C4-2B (cell line): Measurements from ENCODE around the gene HOXA5.

ENCODE experiments used
- ZFX ChIP-seq: fragments of 450-650 bp; IDR thresholded peaks from 2 replicates; pipeline ENCODE4 v1.6.1; 2017
- TF ChIP-seq, protein P1 (sequence below): fragments of 450-650 bp; conservative IDR thresholded peaks from 2 replicates; pipeline ENCODE4 v1.5.1; 2017; ENCODE audit warnings: mild to moderate bottlenecking

DNA sequence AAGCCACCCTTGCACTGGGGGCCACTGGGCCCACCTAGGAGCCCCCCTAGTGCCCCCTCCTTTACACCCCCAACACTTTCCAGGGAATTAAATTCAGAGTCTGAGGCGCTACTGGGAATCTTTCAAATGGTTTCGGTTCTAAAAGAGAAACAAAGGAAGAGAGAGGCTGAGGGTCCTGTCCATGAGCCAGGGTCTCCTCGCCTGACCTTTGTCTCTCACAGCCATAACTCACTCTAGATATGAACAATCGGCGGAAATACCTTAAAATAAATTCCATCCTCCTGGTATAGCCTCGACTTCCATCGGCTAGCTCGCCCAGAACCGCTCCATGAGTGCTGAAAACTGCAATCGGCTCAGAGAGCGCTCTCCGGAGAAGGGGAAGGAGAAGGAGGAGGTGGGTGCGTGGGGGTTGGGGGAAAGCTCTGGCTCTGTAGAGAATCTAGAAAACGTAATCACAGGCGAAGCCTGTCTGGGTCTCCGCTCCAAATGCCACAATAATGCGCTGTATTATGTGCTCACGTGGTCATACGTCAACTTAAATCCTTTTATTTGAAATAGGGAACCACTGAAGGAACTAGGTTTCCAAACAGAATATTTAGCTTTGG is 25.5 kb downstream of the HOXA5 start:
- TF ChIP-seq, protein P1, sequence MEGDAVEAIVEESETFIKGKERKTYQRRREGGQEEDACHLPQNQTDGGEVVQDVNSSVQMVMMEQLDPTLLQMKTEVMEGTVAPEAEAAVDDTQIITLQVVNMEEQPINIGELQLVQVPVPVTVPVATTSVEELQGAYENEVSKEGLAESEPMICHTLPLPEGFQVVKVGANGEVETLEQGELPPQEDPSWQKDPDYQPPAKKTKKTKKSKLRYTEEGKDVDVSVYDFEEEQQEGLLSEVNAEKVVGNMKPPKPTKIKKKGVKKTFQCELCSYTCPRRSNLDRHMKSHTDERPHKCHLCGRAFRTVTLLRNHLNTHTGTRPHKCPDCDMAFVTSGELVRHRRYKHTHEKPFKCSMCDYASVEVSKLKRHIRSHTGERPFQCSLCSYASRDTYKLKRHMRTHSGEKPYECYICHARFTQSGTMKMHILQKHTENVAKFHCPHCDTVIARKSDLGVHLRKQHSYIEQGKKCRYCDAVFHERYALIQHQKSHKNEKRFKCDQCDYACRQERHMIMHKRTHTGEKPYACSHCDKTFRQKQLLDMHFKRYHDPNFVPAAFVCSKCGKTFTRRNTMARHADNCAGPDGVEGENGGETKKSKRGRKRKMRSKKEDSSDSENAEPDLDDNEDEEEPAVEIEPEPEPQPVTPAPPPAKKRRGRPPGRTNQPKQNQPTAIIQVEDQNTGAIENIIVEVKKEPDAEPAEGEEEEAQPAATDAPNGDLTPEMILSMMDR = no peak
- TF ChIP-seq ZFX = no peak
